CD4-positive, alpha-beta T cell (primary cell): ENCODE measurements around the gene ZNF827. TPM values are rescaled to one million over a fixed set of nuclear protein-coding genes. Genes with fewer than 3 reads are reported as not detected.

Experiments used
- ATAC-seq: fragments of 200-7000 bp; cut with Tn5 transposase; one replicate; pipeline ENCODE4 v1.10.0; 2022; ENCODE audit warnings: mild to moderate bottlenecking; ENCODE audit not compliant: poor library complexity
- CTCF ChIA-PET: fragments of 350-600 bp; sonication (Branson Sonifier 250); formaldehyde crosslinking; loops from one replicate; lab custom pipeline; 2021; ENCODE audit warnings: antibody characterized with exemption, inconsistent platforms; lab: Charles Lee
- POLR2A ChIA-PET: fragments of 350-600 bp; sonication (Branson Sonifier 250); formaldehyde crosslinking; loops from one replicate; lab custom pipeline; 2021; ENCODE audit warnings: antibody characterized with exemption, inconsistent platforms; lab: Charles Lee
- DNase-seq, 14 experiments: peaks; one replicate each; pipeline ENCODE4 v3.0.0-alpha.2; 2013 to 2020; ENCODE audit warnings: mixed read lengths in 2 of 14
- H3K27ac ChIP-seq, 2 donors: one replicate each; pipeline versions ENCODE4 v1.5.1 to v1.7.0; 2013; ENCODE audit warnings: low read length in 2 of 2, low read depth in 1 of 2, mild to moderate bottlenecking in 1 of 2
- H3K27me3 ChIP-seq, 2 experiments: 1 replicate in 1 of 2; 2 replicates in 1 of 2; pipeline versions ENCODE4 v1.6.1 to v1.7.0; 2013; ENCODE audit warnings: low read length in 2 of 2, control low read depth in 1 of 2, mild to moderate bottlenecking in 1 of 2, moderate library complexity in 1 of 2; ENCODE audit not compliant: insufficient read depth in 2 of 2, control insufficient read depth in 1 of 2
- H3K36me3 ChIP-seq: one replicate; pipeline ENCODE4 v1.6.1; 2013; ENCODE audit warnings: low read length, control low read depth; ENCODE audit not compliant: insufficient read depth
- H3K4me1 ChIP-seq: one replicate; pipeline ENCODE4 v1.6.1; 2013; ENCODE audit warnings: low read length, control low read depth; ENCODE audit not compliant: insufficient read depth
- H3K4me3 ChIP-seq: one replicate; pipeline ENCODE4 v1.5.1; 2013; ENCODE audit warnings: mild to moderate bottlenecking, low read length, moderate library complexity
- H3K9me3 ChIP-seq, 2 experiments: 1 replicate in 1 of 2; 2 replicates in 1 of 2; pipeline versions ENCODE4 v1.6.1 to v1.7.0; 2013; ENCODE audit warnings: low read length in 2 of 2, mild to moderate bottlenecking in 2 of 2, control low read depth in 1 of 2, moderate library complexity in 1 of 2; ENCODE audit not compliant: control insufficient read depth in 1 of 2, insufficient read depth in 1 of 2
- H3K27ac Mint-ChIP-seq: one replicate; pipeline ENCODE4 v1.8.0; 2020; ENCODE audit warnings: mixed read lengths
- H3K27me3 Mint-ChIP-seq: one replicate; pipeline ENCODE4 v1.8.0; 2021; ENCODE audit warnings: mixed read lengths
- H3K36me3 Mint-ChIP-seq: one replicate; pipeline ENCODE4 v1.8.0; 2021; ENCODE audit warnings: low read depth, mixed read lengths
- H3K4me1 Mint-ChIP-seq: one replicate; pipeline ENCODE4 v1.8.0; 2021; ENCODE audit warnings: low read depth, mixed read lengths
- H3K4me3 Mint-ChIP-seq: one replicate; pipeline ENCODE4 v1.8.0; 2020; ENCODE audit warnings: mild to moderate bottlenecking, mixed read lengths
- H3K9me3 Mint-ChIP-seq: one replicate; pipeline ENCODE4 v1.8.0; 2020; ENCODE audit warnings: mixed read lengths
- CTCF ChIP-seq: fragments of 200-600 bp; IDR thresholded peaks from one replicate; pipeline ENCODE4 v1.8.0; 2022; ENCODE audit warnings: antibody characterized with exemption, mild to moderate bottlenecking
- intact Hi-C, 2 experiments: fragments of 100-400 bp; cut with DNase I in 1 of 2; cut with micrococcal nuclease in 1 of 2; formaldehyde crosslinking; loops; one replicate each; pipeline versions ENCODE4 v1.15.1 to v1.9.0; 2023 to 2025; cut with DNase I, micrococcal nuclease
- total RNA-seq, 174 experiments: library from RNA in 2 of 174; stranded (reverse) in 2 of 174; gene quantifications; one replicate each; pipeline ENCODE4 v1.2.3 and lab custom pipeline; 2021 to 2026

The ZNF827 gene
- total RNA-seq, 2 experiments from 2014 or later = 13.7 to 14.3 TPM

GRCh38 chr4:145920205-145920604 is 18.4 kb downstream of the ZNF827 start:
- ATAC-seq = no peak
- H3K27me3 Mint-ChIP-seq = no peaks in the 10 kb centered on the region
- Histone ChIP-seq H3K27me3 (no peaks in the 10 kb centered on the region), H3K36me3 (no peaks in the 10 kb centered on the region), H3K9me3 (peaks cover 0 to 5% of the 10 kb centered on the region in 2 experiments), H3K4me3 (no peak overlapping the region), H3K27ac (no peak overlapping the region), H3K4me1 (peaks cover 3% of the 10 kb centered on the region)
- peaks cover 33% of the 10 kb centered on the region for H3K4me1 Mint-ChIP-seq
- no peak for DNase-seq
- TF ChIP-seq CTCF = no peak
- no peak overlapping the region for H3K4me3 Mint-ChIP-seq
- intact Hi-C loops = no loop called here
- ChIA-PET CTCF (interaction anchor here (1.7 kb wide), 1 partner anchor 13 kb away, joined by 5 read pairs; no protein-coding TSS in a partner anchor), POLR2A (no interaction called here)
- no peak overlapping the region for H3K27ac Mint-ChIP-seq
- H3K9me3 Mint-ChIP-seq = no peaks in the 10 kb centered on the region
- peaks cover 5% of the 10 kb centered on the region for H3K36me3 Mint-ChIP-seq

GRCh38 chr4:145912376-145912775 is 26.2 kb downstream of the ZNF827 start:
- Histone ChIP-seq H3K4me1 (no peaks in the 10 kb centered on the region), H3K4me3 (no peak overlapping the region), H3K27me3 (no peaks in the 10 kb centered on the region), H3K36me3 (no peaks in the 10 kb centered on the region), H3K9me3 (peaks cover 0 to 5% of the 10 kb centered on the region in 2 experiments), H3K27ac (no peak overlapping the region)
- POLR2A ChIA-PET = no interaction called here
- Mint-ChIP-seq H3K27me3 (no peaks in the 10 kb centered on the region), H3K4me1 (peaks cover 43% of the 10 kb centered on the region), H3K9me3 (no peaks in the 10 kb centered on the region), H3K36me3 (no peaks in the 10 kb centered on the region), H3K27ac (no peak overlapping the region), H3K4me3 (no peak overlapping the region)
- intact Hi-C loops = no loop called here
- no peak for ATAC-seq
- CTCF ChIA-PET = no interaction called here
- no peak for DNase-seq
- TF ChIP-seq CTCF = no peak

- intact Hi-C loops = no loop called here
- Histone ChIP-seq H3K36me3 (no peaks in the 10 kb centered on the region), H3K4me3 (no peak overlapping the region), H3K9me3 (no peaks in the 10 kb centered on the region), H3K27ac (no peak overlapping the region), H3K27me3 (no peaks in the 10 kb centered on the region), H3K4me1 (no peaks in the 10 kb centered on the region)
- no peak overlapping the region for H3K27ac Mint-ChIP-seq
- DNase-seq (no peak), ATAC-seq (no peak)
- POLR2A ChIA-PET = no interaction called here
- CTCF ChIA-PET = no interaction called here
- no peak for TF ChIP-seq CTCF
- no peaks in the 10 kb centered on the region for H3K36me3 Mint-ChIP-seq
- H3K4me1 Mint-ChIP-seq = peaks cover 47% of the 10 kb centered on the region
- no peaks in the 10 kb centered on the region for H3K27me3 Mint-ChIP-seq
- H3K9me3 Mint-ChIP-seq = no peaks in the 10 kb centered on the region
- no peak overlapping the region for H3K4me3 Mint-ChIP-seq
Measured at GRCh38 chr4:145909773-145910172, 28.9 kb downstream of the ZNF827 start.
